Tibial artery (tissue), 4 donors: ENCODE results near the gene MBNL2.

Source experiments
- DNase-seq, 2 donors: peaks; one replicate each; pipeline ENCODE4 v3.0.0-alpha.2; 2019
- H3K27ac ChIP-seq, 2 donors: fragments of 200-600 bp; sonication (generic) in 1 of 2; 1 replicate in 1 of 2; 2 replicates in 1 of 2; pipeline ENCODE4 v1.5.1; 2018 to 2019; ENCODE audit warnings: mild to moderate bottlenecking in 1 of 2
- H3K27me3 ChIP-seq, 2 donors: fragments of 200-600 bp; sonication (generic) in 1 of 2; one replicate each; pipeline versions ENCODE4 v1.5.1 to v1.6.0; 2016 to 2019
- H3K36me3 ChIP-seq, 3 donors: fragments of 200-600 bp; sonication (generic) in 2 of 3; one replicate each; pipeline ENCODE4 v1.5.1; 2016 to 2019; ENCODE audit warnings: mild to moderate bottlenecking in 2 of 3
- H3K4me1 ChIP-seq, 4 donors: fragments of 200-600 bp; sonication (generic) in 2 of 4; 1 replicate in 3 of 4; 2 replicates in 1 of 4; pipeline ENCODE4 v1.5.1; 2016 to 2019
- H3K4me3 ChIP-seq, 2 donors: fragments of 200-600 bp; sonication (generic) in 1 of 2; 1 replicate in 1 of 2; 2 replicates in 1 of 2; pipeline ENCODE4 v1.5.1; 2018 to 2019; ENCODE audit warnings: mild to moderate bottlenecking in 2 of 2
- H3K9me3 ChIP-seq, 3 donors: fragments of 200-600 bp; sonication (generic) in 1 of 3; one replicate each; pipeline ENCODE4 v1.5.1; 2016 to 2019
- CTCF ChIP-seq, 2 experiments: fragments of 200-600 bp in 1 of 2; fragments of 450-650 bp in 1 of 2; IDR thresholded peaks; one replicate each; pipeline ENCODE4 v1.5.1; 2017 to 2019; ENCODE audit warnings: antibody characterized with exemption in 2 of 2, mild to moderate bottlenecking in 1 of 2, moderate library complexity in 1 of 2
- intact Hi-C: fragments of 100-400 bp; cut with DNase I; formaldehyde crosslinking; loops from one replicate; pipeline ENCODE4 v1.15.0; 2023; ENCODE audit warnings: low total_unique reads

MBNL2 gene

GRCh38 chr13:97436845-97437244 lies 214.7 kb downstream of the MBNL2 start:
- Histone ChIP-seq H3K4me1 (peaks cover 0 to 41% (median 2%) of the 10 kb centered on the region in 4 donors), H3K4me3 (peak overlapping the region; percentile 74 to 91), H3K36me3 (no peaks in the 10 kb centered on the region), H3K27ac (no peak overlapping the region), H3K27me3 (no peaks in the 10 kb centered on the region), H3K9me3 (no peaks in the 10 kb centered on the region)
- DNase-seq = no peak
- no peak for TF ChIP-seq CTCF (IDR thresholded peaks at IDR 0.05)
- intact Hi-C loops = loop anchor here (5.0 kb wide), 1 partner anchor 365 kb away; no protein-coding TSS in a partner anchor

- no peak for TF ChIP-seq CTCF (IDR thresholded peaks at IDR 0.05)
- no peak for DNase-seq
- Histone ChIP-seq H3K36me3 (no peaks in the 10 kb centered on the region), H3K27me3 (no peaks in the 10 kb centered on the region), H3K27ac (no peak overlapping the region), H3K4me1 (peaks cover 0 to 41% (median 2%) of the 10 kb centered on the region in 4 donors), H3K4me3 (no peak overlapping the region), H3K9me3 (no peaks in the 10 kb centered on the region)
- intact Hi-C loops = loop anchor here (5.0 kb wide), 1 partner anchor 365 kb away; no protein-coding TSS in a partner anchor
Observed at GRCh38 chr13:97437729-97438128, 215.6 kb downstream of the MBNL2 start.

GRCh38 chr13:97438856-97439595 lies 216.9 kb downstream of the MBNL2 start:
- Histone ChIP-seq H3K4me1 (peaks cover 0 to 41% (median 2%) of the 10 kb centered on the region in 4 donors), H3K4me3 (no peak overlapping the region), H3K27ac (no peak overlapping the region), H3K36me3 (no peaks in the 10 kb centered on the region), H3K9me3 (no peaks in the 10 kb centered on the region), H3K27me3 (no peaks in the 10 kb centered on the region)
- no peak for TF ChIP-seq CTCF (IDR thresholded peaks at IDR 0.05)
- no peak for DNase-seq
- intact Hi-C loops = loop anchor here (5.0 kb wide), 1 partner anchor 363 kb away; no protein-coding TSS in a partner anchor

GRCh38 chr13:97440598-97441170 lies 218.6 kb downstream of the MBNL2 start:
- intact Hi-C loops = no loop called here
- Histone ChIP-seq H3K36me3 (no peaks in the 10 kb centered on the region), H3K9me3 (no peaks in the 10 kb centered on the region), H3K4me3 (no peak overlapping the region), H3K27ac (no peak overlapping the region), H3K4me1 (peaks cover 0 to 39% (median 2%) of the 10 kb centered on the region in 4 donors), H3K27me3 (no peaks in the 10 kb centered on the region)
- DNase-seq = no peak
- TF ChIP-seq CTCF (IDR thresholded peaks at IDR 0.05) = no peak

- DNase-seq = no peak
- intact Hi-C loops = no loop called here
- Histone ChIP-seq H3K27ac (no peak overlapping the region), H3K27me3 (no peaks in the 10 kb centered on the region), H3K9me3 (no peaks in the 10 kb centered on the region), H3K36me3 (no peaks in the 10 kb centered on the region), H3K4me1 (peaks cover 0 to 32% (median 2%) of the 10 kb centered on the region in 4 donors), H3K4me3 (no peak overlapping the region)
- no peak for TF ChIP-seq CTCF (IDR thresholded peaks at IDR 0.05)
Observed at GRCh38 chr13:97441368-97441767, 219.2 kb downstream of the MBNL2 start.
